GM21723 (cell line): Measurements from ENCODE around the gene SPATA46.

ENCODE experiments used
- ATAC-seq: cut with Tn5 transposase; IDR thresholded peaks from one replicate; pipeline ENCODE4 v1.9.1; 2021; ENCODE audit warnings: mild to moderate bottlenecking, moderate library complexity; ENCODE audit not compliant: unreplicated experiment

Gene SPATA46

GRCh38 chr1:162391790-162392563 is 15.3 kb upstream of the SPATA46 start:
- ATAC-seq: no peak

DNA sequence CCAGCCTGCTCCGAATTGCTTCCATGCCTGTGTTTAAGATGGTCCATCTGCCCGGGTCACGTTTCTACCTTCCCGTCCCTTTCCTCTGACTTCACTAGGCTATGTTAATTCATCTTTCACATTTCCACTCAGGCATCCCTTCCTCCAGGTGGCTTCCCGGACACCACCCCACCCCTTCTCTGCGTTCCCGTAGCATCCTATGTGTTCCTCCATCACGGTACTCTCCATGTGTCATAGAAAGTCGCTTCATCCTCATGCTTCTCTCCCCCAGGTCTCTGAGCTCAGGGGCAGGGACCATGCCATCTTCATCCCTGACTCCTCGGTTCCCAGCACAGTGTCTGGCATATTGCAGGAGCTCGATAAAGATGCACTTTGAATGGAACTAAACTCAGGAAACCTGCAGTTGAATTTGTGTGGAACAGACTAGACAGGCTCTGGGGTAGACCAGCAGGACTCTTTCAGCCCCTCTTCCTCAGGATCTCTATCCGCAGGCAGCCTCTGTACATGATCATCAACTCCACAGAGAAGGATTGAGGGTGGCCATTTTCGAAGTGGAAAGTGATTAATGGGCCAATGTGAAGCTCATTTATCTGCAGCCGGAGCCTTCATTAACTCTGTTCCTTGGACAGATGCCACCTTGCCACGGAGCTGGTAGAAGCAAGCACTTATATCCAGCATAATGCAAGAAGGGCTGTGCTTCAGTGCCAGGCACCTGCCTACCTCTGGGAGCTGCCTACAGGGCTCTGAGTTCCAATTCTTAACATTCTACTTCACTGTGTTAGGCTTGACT is 13.9 kb upstream of the SPATA46 start:
- no peak for ATAC-seq

GRCh38 chr1:162389971-162390370 is 13.3 kb upstream of the SPATA46 start:
- no peak for ATAC-seq

- no peak for ATAC-seq
These were observed 12.6 kb upstream of the SPATA46 start for GRCh38 chr1:162389021-162389818.

GRCh38 chr1:162388615-162389014 is 12.0 kb upstream of the SPATA46 start:
- no peak for ATAC-seq

DNA sequence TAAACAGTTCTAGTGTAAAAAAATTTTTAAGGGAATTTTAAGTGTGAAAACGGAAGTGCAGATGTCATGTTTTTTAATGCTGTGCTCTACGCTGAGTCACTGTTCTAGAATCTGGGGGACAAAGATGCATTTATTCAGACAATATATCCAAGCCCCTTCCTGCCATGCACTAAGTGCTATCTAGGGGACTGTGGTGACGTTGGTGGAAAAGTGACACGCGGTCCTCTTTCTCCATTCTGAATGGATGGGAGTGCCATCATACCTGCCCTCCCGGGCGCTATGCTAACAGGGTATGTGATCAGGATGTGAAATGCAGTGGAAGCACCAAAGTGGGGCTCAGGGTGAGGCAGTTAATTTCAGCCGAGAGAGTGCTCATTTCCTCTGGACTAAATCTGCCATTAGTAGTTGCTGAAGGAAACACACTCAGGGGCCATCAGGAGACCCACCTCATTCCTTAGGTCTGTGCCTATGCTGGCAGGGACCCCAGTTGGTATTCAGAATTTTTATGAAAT is 11.5 kb upstream of the SPATA46 start:
- ATAC-seq: no peak

- no peak for ATAC-seq
These were observed 10.8 kb upstream of the SPATA46 start for GRCh38 chr1:162387226-162388082.

GRCh38 chr1:162386292-162387225 is 9.9 kb upstream of the SPATA46 start:
- no peak for ATAC-seq

- no peak for ATAC-seq
These were observed 9.0 kb upstream of the SPATA46 start for GRCh38 chr1:162385702-162386101.

- ATAC-seq: no peak
These were observed 8.6 kb upstream of the SPATA46 start for GRCh38 chr1:162385280-162385623.

- no peak for ATAC-seq
These were observed 8.1 kb upstream of the SPATA46 start for GRCh38 chr1:162384601-162385279.

- no peak for ATAC-seq
These were observed 7.5 kb upstream of the SPATA46 start for GRCh38 chr1:162384116-162384515.

GRCh38 chr1:162383516-162383915 is 6.9 kb upstream of the SPATA46 start:
- no peak for ATAC-seq

- no peak for ATAC-seq
These were observed 6.4 kb upstream of the SPATA46 start for GRCh38 chr1:162383091-162383490.

GRCh38 chr1:162381941-162382750 is 5.5 kb upstream of the SPATA46 start:
- no peak for ATAC-seq

- no peak for ATAC-seq
These were observed 4.7 kb upstream of the SPATA46 start, which contains the start of gene C1orf226 for GRCh38 chr1:162381383-162381782. Gene C1orf226 (plus strand): TSS chr1:162381728. CDS start chr1:162381902, 174 bp downstream.

DNA sequence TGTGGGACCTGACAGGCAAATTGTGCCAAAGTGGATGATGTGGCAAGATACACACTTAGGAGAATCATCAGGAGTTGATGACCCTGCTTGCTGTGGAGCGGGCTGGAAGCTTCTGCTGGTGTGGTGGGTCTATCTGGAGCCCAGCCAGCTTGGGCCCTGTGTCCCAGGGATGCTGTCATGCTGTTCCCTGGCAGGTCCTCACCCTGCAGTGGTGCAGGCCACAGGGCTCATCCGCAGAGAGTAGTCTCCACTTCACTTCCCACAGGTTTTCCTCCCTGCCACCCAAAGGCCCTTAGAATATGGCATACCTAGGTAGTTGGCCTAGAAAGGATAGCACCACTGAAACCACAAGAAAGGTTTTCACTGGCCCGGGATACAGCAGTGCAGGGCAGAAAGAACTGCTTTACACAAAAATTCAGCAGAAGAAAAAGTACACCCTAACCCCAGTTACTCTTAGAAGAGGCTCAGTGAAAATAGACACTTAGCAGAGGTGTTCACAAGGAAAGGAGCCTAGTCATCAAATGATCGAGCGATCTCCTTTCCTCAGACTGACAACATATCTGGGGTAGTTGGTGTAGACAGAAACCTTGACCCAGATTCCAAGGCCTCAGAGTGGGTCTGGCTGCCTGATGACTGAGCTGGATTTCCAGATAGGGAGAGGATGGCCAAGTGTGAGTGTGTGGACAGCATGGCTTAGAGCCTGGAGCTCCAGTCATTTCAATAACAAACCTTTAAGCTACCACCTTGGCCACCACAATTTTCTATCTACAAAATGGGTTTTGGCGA is 3.6 kb upstream of the SPATA46 start:
- ATAC-seq: no peak
